Subcutaneous adipose tissue (tissue), 4 donors: Measurements from ENCODE around the gene CNKSR3. TPM values are rescaled to one million over a fixed set of nuclear protein-coding genes. Genes with fewer than 3 reads are reported as not detected.

Experiments
- CTCF ChIP-seq: fragments of 450-650 bp; IDR thresholded peaks from one replicate; pipeline ENCODE4 v1.5.1; 2016; ENCODE audit warnings: low read depth, mild to moderate bottlenecking, control low read depth, antibody characterized with exemption, moderate library complexity
- total RNA-seq, 4 donors: library from RNA; depleted of rRNA; stranded (reverse); fragments of >200 nt; gene quantifications; one replicate each; pipeline ENCODE4 v1.1.0, GENCODE V29; 2016

Gene CNKSR3
- total RNA-seq, 4 donors from 2014 or later, result 2.4 to 5.5 (median 3.3) TPM

- no peak for TF ChIP-seq CTCF
These were observed 3.2 kb downstream of the CNKSR3 start for GRCh38 chr6:154506991-154507898.

DNA sequence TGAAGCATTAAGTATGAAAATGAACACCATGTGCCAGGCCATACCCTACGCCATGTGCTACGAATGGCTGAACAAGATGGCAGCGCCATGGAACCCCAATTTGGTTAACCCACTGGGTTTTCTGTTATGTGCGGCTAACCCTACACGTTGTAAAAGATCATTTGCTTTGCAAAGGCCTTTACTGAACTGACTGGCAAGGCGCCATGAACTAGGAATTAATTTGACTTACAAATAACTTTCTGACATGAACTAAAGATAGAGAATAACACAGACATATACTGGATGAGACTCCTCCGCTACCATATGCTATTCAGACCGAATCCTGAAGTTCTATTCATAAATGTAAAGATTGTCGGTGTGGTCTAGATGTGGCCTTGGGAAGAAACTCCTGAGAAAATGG, 3.9 kb downstream of the CNKSR3 start:
- TF ChIP-seq CTCF, result no peak

DNA sequence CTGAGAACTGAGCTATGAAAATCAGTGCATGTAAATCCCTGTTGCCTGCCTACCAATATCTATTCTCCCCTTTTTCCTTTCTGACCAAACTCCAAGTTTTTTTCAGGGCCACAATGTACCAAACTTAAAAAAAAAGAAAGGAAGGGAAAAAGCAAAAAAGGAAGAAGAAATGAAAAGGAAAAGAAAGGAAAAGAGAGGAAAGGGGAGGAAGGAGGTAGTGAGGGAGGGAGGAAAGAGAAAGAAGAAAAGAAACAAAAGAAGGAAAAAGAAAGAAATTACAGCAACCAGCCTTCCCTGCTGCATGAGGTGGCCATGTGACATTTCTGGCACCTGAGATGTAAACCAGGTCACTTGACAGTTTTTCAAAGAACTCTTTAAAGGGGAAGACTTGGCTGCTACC, 4.4 kb downstream of the CNKSR3 start:
- no peak for TF ChIP-seq CTCF

DNA sequence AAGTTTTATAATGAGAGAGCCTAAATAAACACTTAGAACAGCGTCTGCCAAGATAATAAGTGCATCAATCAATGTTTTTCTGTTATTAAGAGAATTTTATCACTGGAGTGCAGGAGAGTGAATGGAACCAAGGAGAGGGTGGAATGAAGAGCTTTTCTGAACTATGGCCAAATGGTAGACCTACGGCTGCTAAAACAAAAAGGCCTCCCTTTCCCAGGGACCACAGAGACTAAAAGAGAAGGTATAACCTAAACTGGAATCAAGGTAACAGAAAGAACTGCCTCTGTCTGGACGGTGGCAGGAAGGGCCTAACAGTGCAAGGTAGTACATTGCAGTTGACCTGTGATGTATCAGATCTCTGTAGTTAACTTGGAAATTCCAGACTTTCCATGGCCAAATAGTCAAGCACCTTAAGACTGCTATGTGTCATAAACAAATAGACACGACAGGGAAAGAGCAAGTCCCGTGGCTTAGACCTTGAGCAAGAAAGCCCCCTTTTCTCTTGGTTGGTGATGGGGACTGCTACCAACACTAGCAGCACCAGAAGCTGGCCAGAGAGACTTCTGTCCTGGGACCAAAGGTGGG, 5.5 kb downstream of the CNKSR3 start:
- no peak for TF ChIP-seq CTCF

GRCh38 chr6:154504102-154504501, 6.4 kb downstream of the CNKSR3 start:
- TF ChIP-seq CTCF, result no peak

DNA sequence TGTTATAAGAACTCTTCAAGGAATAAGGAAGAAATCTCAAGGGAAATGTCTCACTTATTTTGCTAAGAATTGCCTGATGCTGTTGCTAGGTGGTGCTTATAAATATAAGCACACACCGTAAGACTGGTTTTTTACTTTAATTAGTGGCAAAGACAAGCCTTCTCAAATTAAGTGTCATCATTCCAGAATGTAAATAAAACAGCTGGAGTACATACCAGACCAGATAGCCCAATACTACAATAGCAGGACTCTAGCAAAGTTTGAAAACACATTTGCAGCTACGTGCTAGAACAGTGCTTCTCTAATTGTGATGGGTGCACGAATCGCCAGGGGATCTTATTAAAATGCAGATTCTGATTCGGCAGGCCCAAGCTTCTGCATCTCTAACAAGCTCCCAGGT, 6.8 kb downstream of the CNKSR3 start:
- no peak for TF ChIP-seq CTCF

GRCh38 chr6:154502553-154502952, 7.9 kb downstream of the CNKSR3 start:
- TF ChIP-seq CTCF, result no peak
